DOHH2 (cell line): ENCODE measurements around the gene HSPB3.

Source experiments
- H3F3A ChIP-seq: fragments of 200-600 bp; sonication (generic), shearing (Covaris generic); 2 replicates; pipeline ENCODE4 v1.6.0; 2016; ENCODE audit warnings: antibody characterized with exemption, mild to moderate bottlenecking; ENCODE audit not compliant: control insufficient read depth, insufficient read depth
- H3K27ac ChIP-seq: fragments of 200-600 bp; sonication (generic); 2 replicates; pipeline ENCODE4 v1.5.1; 2014; ENCODE audit warnings: low read depth, mild to moderate bottlenecking, low read length, moderate library complexity
- H3K27me3 ChIP-seq: fragments of 200-600 bp; sonication (generic); 2 replicates; pipeline ENCODE4 v1.6.1; 2014; ENCODE audit warnings: mild to moderate bottlenecking, low read length, mixed read lengths; ENCODE audit not compliant: control insufficient read depth
- H3K36me3 ChIP-seq: fragments of 200-600 bp; sonication (generic); 2 replicates; pipeline ENCODE4 v1.6.1; 2014; ENCODE audit warnings: mild to moderate bottlenecking, low read length, moderate library complexity, mixed read lengths; ENCODE audit not compliant: control insufficient read depth
- H3K4me1 ChIP-seq: fragments of 200-600 bp; sonication (generic); 2 replicates; pipeline ENCODE4 v1.6.1; 2014; ENCODE audit warnings: mild to moderate bottlenecking, low read length, mixed read lengths; ENCODE audit not compliant: control insufficient read depth
- H3K4me2 ChIP-seq: fragments of 200-600 bp; sonication (generic); 2 replicates; pipeline ENCODE4 v1.6.0; 2014; ENCODE audit warnings: mild to moderate bottlenecking, low read length, moderate library complexity
- H3K4me3 ChIP-seq: fragments of 200-600 bp; sonication (generic); 2 replicates; pipeline ENCODE4 v1.5.1; 2014; ENCODE audit warnings: mild to moderate bottlenecking, low read length, mixed read lengths
- H3K79me2 ChIP-seq: fragments of 200-600 bp; sonication (generic); 2 replicates; pipeline ENCODE4 v1.6.1; 2014; ENCODE audit warnings: mild to moderate bottlenecking, low read length, mixed read lengths; ENCODE audit not compliant: control insufficient read depth
- H3K9me2 ChIP-seq: fragments of 200-600 bp; sonication (generic); replicated peaks from 2 replicates; pipeline ENCODE4 v1.6.1; 2014; ENCODE audit warnings: mild to moderate bottlenecking, low read length, mixed read lengths; ENCODE audit not compliant: control insufficient read depth
- H3K9me3 ChIP-seq: fragments of 200-600 bp; sonication (generic); 2 replicates; pipeline ENCODE4 v1.6.1; 2014; ENCODE audit warnings: antibody characterized with exemption, low read length, mixed read lengths; ENCODE audit not compliant: control insufficient read depth, insufficient read depth
- H4K20me1 ChIP-seq: fragments of 200-600 bp; sonication (generic); 2 replicates; pipeline ENCODE4 v1.6.0; 2014; ENCODE audit warnings: low read depth, mild to moderate bottlenecking, antibody characterized with exemption, low read length, moderate library complexity; ENCODE audit not compliant: control insufficient read depth, insufficient read depth
- CTCF ChIP-seq: fragments of 200-600 bp; sonication (generic); IDR thresholded peaks from one replicate; pipeline ENCODE4 v1.5.1; 2014; ENCODE audit warnings: antibody characterized with exemption, mild to moderate bottlenecking, low read depth, low read length; ENCODE audit not compliant: poor library complexity, severe bottlenecking
- EZH2phosphoT487 ChIP-seq: fragments of 200-600 bp; sonication (generic); IDR thresholded peaks from 2 replicates; pipeline ENCODE4 v1.6.1; 2017; ENCODE audit warnings: borderline replicate concordance, mild to moderate bottlenecking, antibody characterized with exemption, low read length, moderate library complexity, mixed read lengths

HSPB3 gene

GRCh38 chr5:54449923-54450322 is 5.6 kb upstream of the HSPB3 start:
- Histone ChIP-seq H3K9me2 (no peaks in the 10 kb centered on the region), H3K4me2 (no peak overlapping the region), H3F3A (no peaks in the 10 kb centered on the region), H3K4me3 (no peak overlapping the region), H3K79me2 (no peaks in the 10 kb centered on the region), H4K20me1 (no peaks in the 10 kb centered on the region), H3K27me3 (peaks cover 4% of the 10 kb centered on the region; the same call in 1 of the 2 replicates), H3K27ac (no peak overlapping the region), H3K36me3 (no peaks in the 10 kb centered on the region), H3K9me3 (no peaks in the 10 kb centered on the region), H3K4me1 (no peaks in the 10 kb centered on the region)
- TF ChIP-seq EZH2phosphoT487, result no peak
- TF ChIP-seq CTCF, result no peak

- no peak overlapping the region for H3K4me3 ChIP-seq
- H3K36me3 ChIP-seq, result no peaks in the 10 kb centered on the region
- H3F3A ChIP-seq, result no peaks in the 10 kb centered on the region
- no peaks in the 10 kb centered on the region for H3K9me3 ChIP-seq
- TF ChIP-seq CTCF, result no peak
- TF ChIP-seq EZH2phosphoT487, result no peak
- no peaks in the 10 kb centered on the region for H3K79me2 ChIP-seq
- no peaks in the 10 kb centered on the region for H3K4me1 ChIP-seq
- no peaks in the 10 kb centered on the region for H4K20me1 ChIP-seq
- H3K4me2 ChIP-seq, result no peak overlapping the region
- H3K9me2 ChIP-seq, result no peaks in the 10 kb centered on the region
- H3K27ac ChIP-seq, result no peak overlapping the region
- peaks cover 4% of the 10 kb centered on the region; the same call in 1 of the 2 replicates for H3K27me3 ChIP-seq
Observed at GRCh38 chr5:54450542-54450941, 5.0 kb upstream of the HSPB3 start.

- no peak for TF ChIP-seq CTCF
- TF ChIP-seq EZH2phosphoT487, result no peak
Observed at GRCh38 chr5:54453046-54453445, 2.5 kb upstream of the HSPB3 start.

More at GRCh38 chr5:54453046-54453445, 2.5 kb upstream of the HSPB3 start:
- Histone ChIP-seq H3K79me2 (no peaks in the 10 kb centered on the region), H3K9me3 (no peaks in the 10 kb centered on the region), H3K27ac (no peak overlapping the region), H3K27me3 (peaks cover 9% of the 10 kb centered on the region), H3K4me2 (no peak overlapping the region), H3K9me2 (no peaks in the 10 kb centered on the region), H3K36me3 (no peaks in the 10 kb centered on the region), H3K4me1 (no peaks in the 10 kb centered on the region), H3K4me3 (no peak overlapping the region), H3F3A (no peaks in the 10 kb centered on the region), H4K20me1 (no peaks in the 10 kb centered on the region)
